ENCODE data around the gene IGFBP6.

The IGFBP6 gene

GRCh38 chr12:53090105-53090504 is 7.4 kb upstream of the IGFBP6 start (continued):
- TF ChIP-seq CREB5 (CRISPR knock-in tag; IDR thresholded peaks at IDR 0.05; ENCODE audit: low read depth) (no peak), ESRRG (CRISPR knock-in tag; IDR thresholded peaks at IDR 0.05) (no peak), BACH2 (CRISPR knock-in tag; IDR thresholded peaks at IDR 0.05; ENCODE audit: borderline replicate concordance) (no peak), GLIS3 (CRISPR knock-in tag; IDR thresholded peaks at IDR 0.05) (no peak), PPARA (CRISPR knock-in tag; IDR thresholded peaks at IDR 0.05; ENCODE audit: borderline replicate concordance) (no peak), RARB (CRISPR knock-in tag; IDR thresholded peaks at IDR 0.05) (no peak)

GRCh38 chr12:53090554-53090953 is 6.9 kb upstream of the IGFBP6 start:
- ATAC-seq: no peak
- no peak for TF ChIP-seq ZNF8 (CRISPR knock-in tag; IDR thresholded peaks at IDR 0.05)
- no peak for TF ChIP-seq ZC3H10 (CRISPR knock-in tag; IDR thresholded peaks at IDR 0.05)
- no peak for TF ChIP-seq POU6F1 (CRISPR knock-in tag; IDR thresholded peaks at IDR 0.05; ENCODE audit: borderline replicate concordance, low read depth)
- no peak for TF ChIP-seq CREB5 (CRISPR knock-in tag; IDR thresholded peaks at IDR 0.05; ENCODE audit: low read depth)
- TF ChIP-seq OSR1 (CRISPR knock-in tag; IDR thresholded peaks at IDR 0.05): no peak
- no peak for TF ChIP-seq ESRRG (CRISPR knock-in tag; IDR thresholded peaks at IDR 0.05)
- TF ChIP-seq PATZ1 (CRISPR knock-in tag; IDR thresholded peaks at IDR 0.05; ENCODE audit: borderline replicate concordance): no peak
- no peak for TF ChIP-seq GLIS3 (CRISPR knock-in tag; IDR thresholded peaks at IDR 0.05)
- no peak for TF ChIP-seq CSRNP3 (CRISPR knock-in tag; IDR thresholded peaks at IDR 0.05)
- no peak for TF ChIP-seq PPARA (CRISPR knock-in tag; IDR thresholded peaks at IDR 0.05; ENCODE audit: borderline replicate concordance)
- no peak for TF ChIP-seq RARB (CRISPR knock-in tag; IDR thresholded peaks at IDR 0.05)
- no peak for TF ChIP-seq ZNF70 (CRISPR knock-in tag; IDR thresholded peaks at IDR 0.05)
- TF ChIP-seq ZNF565 (CRISPR knock-in tag; conservative IDR thresholded peaks at IDR 0.05; ENCODE audit: low read depth): no peak
- TF ChIP-seq ISL1 (CRISPR knock-in tag; IDR thresholded peaks at IDR 0.05): no peak
- TF ChIP-seq BACH2 (CRISPR knock-in tag; IDR thresholded peaks at IDR 0.05; ENCODE audit: borderline replicate concordance): no peak
- no peak for TF ChIP-seq SNAI2 (CRISPR knock-in tag; IDR thresholded peaks at IDR 0.05)
- no peak for TF ChIP-seq TOX (CRISPR knock-in tag; IDR thresholded peaks at IDR 0.05; ENCODE audit: borderline replicate concordance)
- TF ChIP-seq ARNTL (CRISPR knock-in tag; IDR thresholded peaks at IDR 0.05; ENCODE audit: borderline replicate concordance, low read depth): no peak
- TF ChIP-seq TCF4 (CRISPR knock-in tag; IDR thresholded peaks at IDR 0.05; ENCODE audit: borderline replicate concordance): no peak

GRCh38 chr12:53091756-53092155 is 5.7 kb upstream of the IGFBP6 start:
- no peak for TF ChIP-seq POU6F1 (CRISPR knock-in tag; IDR thresholded peaks at IDR 0.05; ENCODE audit: borderline replicate concordance, low read depth)
- no peak for ATAC-seq
